ENCODE results near the gene CCDC24. TPM values are rescaled to one million over a fixed set of nuclear protein-coding genes. Genes with fewer than 3 reads are reported as not detected.

CCDC24 gene
- total RNA-seq, 1 donor from 2014 or later, result 4.8 TPM

- DNase-seq (ENCODE audit: low spot score in 2 of 2), result no peak
- intact Hi-C loops (cut with DNase I), result no loop called here
Observed at GRCh38 chr1:43979528-43980254, 11.7 kb upstream of the CCDC24 start.

GRCh38 chr1:43980255-43981134 lies 10.9 kb upstream of the CCDC24 start:
- intact Hi-C loops (cut with DNase I), result no loop called here
- Histone ChIP-seq H3K27ac (peak overlapping the region; percentile 15 to 70), H3K4me1 (peaks cover 11 to 25% of the 10 kb centered on the region in 2 donors), H3K4me3 (peak overlapping the region; percentile 76 to 90), H3K9me3 (no peaks in the 10 kb centered on the region), H3K36me3 (peaks cover 9 to 14% of the 10 kb centered on the region in 2 donors), H3K27me3 (no peaks in the 10 kb centered on the region)
- no peak for TF ChIP-seq CTCF (IDR thresholded peaks at IDR 0.05)
- DNase-seq (ENCODE audit: low spot score in 2 of 2), result no peak

More at GRCh38 chr1:43979528-43980254, 11.7 kb upstream of the CCDC24 start:
- Histone ChIP-seq H3K9me3 (no peaks in the 10 kb centered on the region), H3K36me3 (peaks cover 9 to 14% of the 10 kb centered on the region in 2 donors), H3K27me3 (no peaks in the 10 kb centered on the region), H3K27ac (peak overlapping the region; percentile 15 to 70), H3K4me1 (peaks cover 11 to 27% of the 10 kb centered on the region in 2 donors), H3K4me3 (peak overlapping the region; percentile 76 to 90)
- TF ChIP-seq CTCF (IDR thresholded peaks at IDR 0.05), result no peak

DNA sequence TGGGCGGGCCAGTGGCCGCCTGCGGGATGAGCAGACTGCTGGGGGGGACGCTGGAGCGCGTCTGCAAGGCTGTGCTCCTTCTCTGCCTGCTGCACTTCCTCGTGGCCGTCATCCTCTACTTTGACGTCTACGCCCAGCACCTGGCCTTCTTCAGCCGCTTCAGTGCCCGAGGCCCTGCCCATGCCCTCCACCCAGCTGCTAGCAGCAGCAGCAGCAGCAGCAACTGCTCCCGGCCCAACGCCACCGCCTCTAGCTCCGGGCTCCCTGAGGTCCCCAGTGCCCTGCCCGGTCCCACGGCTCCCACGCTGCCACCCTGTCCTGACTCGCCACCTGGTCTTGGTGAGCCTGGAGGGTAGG lies 10.3 kb upstream of the CCDC24 start:
- peaks cover 9 to 14% of the 10 kb centered on the region in 2 donors for H3K36me3 ChIP-seq
- H3K9me3 ChIP-seq, result no peaks in the 10 kb centered on the region
- intact Hi-C loops (cut with DNase I), result no loop called here
- H3K4me3 ChIP-seq, result no peak overlapping the region
- peaks cover 6 to 19% of the 10 kb centered on the region in 2 donors for H3K4me1 ChIP-seq
- no peak for DNase-seq (ENCODE audit: low spot score in 2 of 2)
- TF ChIP-seq CTCF (IDR thresholded peaks at IDR 0.05), result no peak
- no peak overlapping the region for H3K27ac ChIP-seq
- no peaks in the 10 kb centered on the region for H3K27me3 ChIP-seq

GRCh38 chr1:43981636-43982035 lies 9.8 kb upstream of the CCDC24 start:
- no peak for DNase-seq (ENCODE audit: low spot score in 2 of 2)
- Histone ChIP-seq H3K36me3 (peaks cover 6 to 13% of the 10 kb centered on the region in 2 donors), H3K27me3 (no peaks in the 10 kb centered on the region), H3K9me3 (no peaks in the 10 kb centered on the region), H3K4me1 (peaks cover 1 to 14% of the 10 kb centered on the region in 2 donors), H3K4me3 (no peak overlapping the region), H3K27ac (no peak overlapping the region)
- intact Hi-C loops (cut with DNase I), result no loop called here
- TF ChIP-seq CTCF (IDR thresholded peaks at IDR 0.05), result no peak

- peaks cover 2 to 7% of the 10 kb centered on the region in 2 donors for H3K36me3 ChIP-seq
- no peak for TF ChIP-seq CTCF (IDR thresholded peaks at IDR 0.05)
Observed at GRCh38 chr1:43982241-43982640, 9.2 kb upstream of the CCDC24 start.

More at GRCh38 chr1:43982241-43982640, 9.2 kb upstream of the CCDC24 start:
- no peak for DNase-seq (ENCODE audit: low spot score in 2 of 2)
- Histone ChIP-seq H3K27me3 (no peaks in the 10 kb centered on the region), H3K4me3 (no peak overlapping the region), H3K27ac (no peak overlapping the region), H3K9me3 (no peaks in the 10 kb centered on the region), H3K4me1 (peaks cover 0 to 8% of the 10 kb centered on the region in 2 donors)
- intact Hi-C loops (cut with DNase I), result no loop called here

All from ascending aorta (tissue), 2 donors.